ENCODE data around the gene MGARP. TPM values are rescaled to one million over a fixed set of nuclear protein-coding genes. Genes with fewer than 3 reads are reported as not detected.
A peak's percentile ranks its signal among the peaks of the same experiment; 100 is the strongest.

MGARP gene
- total RNA-seq, 2 experiments from 2014 or later, result not detected

DNA sequence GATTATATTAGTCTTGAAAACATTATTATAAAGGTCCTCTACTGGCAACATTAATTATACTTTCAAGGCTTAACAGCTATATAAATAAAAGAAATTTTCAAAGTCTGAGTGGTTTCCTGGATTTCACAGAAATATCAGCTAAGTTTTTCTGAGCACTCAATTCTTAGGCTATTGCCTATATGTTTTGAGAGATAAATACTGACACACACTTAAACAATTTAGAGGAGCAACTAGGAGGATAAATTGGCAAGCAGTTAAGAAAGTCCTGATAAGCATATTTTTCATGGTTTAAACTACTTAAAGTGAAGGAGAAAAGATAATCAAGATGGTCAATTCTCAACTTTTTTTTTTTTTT, 2.7 kb upstream of the MGARP start:
- intact Hi-C loops (cut with DNase I, micrococcal nuclease), result no loop called here
- no peak overlapping the region for H3K4me3 ChIP-seq (ENCODE audit: low read length)
- H3K9me3 Mint-ChIP-seq, result peaks cover 4% of the 10 kb centered on the region
- H3K4me3 Mint-ChIP-seq, result no peak overlapping the region
- no peak overlapping the region for H3K27ac ChIP-seq (ENCODE audit: low read depth in 1 of 2, low read length in 2 of 2)
- peaks cover 16% of the 10 kb centered on the region for H3K36me3 Mint-ChIP-seq (ENCODE audit: low read depth)
- no peak overlapping the region for H3K27ac Mint-ChIP-seq
- peaks cover 22 to 31% of the 10 kb centered on the region in 2 experiments for H3K27me3 ChIP-seq (ENCODE audit: control insufficient read depth in 1 of 2, insufficient read depth in 2 of 2, low read length in 2 of 2)
- peaks cover 0 to 9% of the 10 kb centered on the region in 2 experiments for H3K9me3 ChIP-seq (ENCODE audit: control insufficient read depth in 1 of 2, insufficient read depth in 1 of 2, low read length in 2 of 2)
- POLR2A ChIA-PET, result interaction anchor here (0.6 to 0.9 kb wide), 2 partner anchors 13 to 223 kb away, joined by 3 read pairs; no protein-coding TSS in a partner anchor
- TF ChIP-seq, protein P1, sequence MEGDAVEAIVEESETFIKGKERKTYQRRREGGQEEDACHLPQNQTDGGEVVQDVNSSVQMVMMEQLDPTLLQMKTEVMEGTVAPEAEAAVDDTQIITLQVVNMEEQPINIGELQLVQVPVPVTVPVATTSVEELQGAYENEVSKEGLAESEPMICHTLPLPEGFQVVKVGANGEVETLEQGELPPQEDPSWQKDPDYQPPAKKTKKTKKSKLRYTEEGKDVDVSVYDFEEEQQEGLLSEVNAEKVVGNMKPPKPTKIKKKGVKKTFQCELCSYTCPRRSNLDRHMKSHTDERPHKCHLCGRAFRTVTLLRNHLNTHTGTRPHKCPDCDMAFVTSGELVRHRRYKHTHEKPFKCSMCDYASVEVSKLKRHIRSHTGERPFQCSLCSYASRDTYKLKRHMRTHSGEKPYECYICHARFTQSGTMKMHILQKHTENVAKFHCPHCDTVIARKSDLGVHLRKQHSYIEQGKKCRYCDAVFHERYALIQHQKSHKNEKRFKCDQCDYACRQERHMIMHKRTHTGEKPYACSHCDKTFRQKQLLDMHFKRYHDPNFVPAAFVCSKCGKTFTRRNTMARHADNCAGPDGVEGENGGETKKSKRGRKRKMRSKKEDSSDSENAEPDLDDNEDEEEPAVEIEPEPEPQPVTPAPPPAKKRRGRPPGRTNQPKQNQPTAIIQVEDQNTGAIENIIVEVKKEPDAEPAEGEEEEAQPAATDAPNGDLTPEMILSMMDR (IDR thresholded peaks at IDR 0.05), result no peak
- H3K4me1 ChIP-seq (ENCODE audit: insufficient read depth, low read length), result peaks cover 21% of the 10 kb centered on the region
- peaks cover 18% of the 10 kb centered on the region for H3K4me1 Mint-ChIP-seq (ENCODE audit: low read depth)
- ATAC-seq (ENCODE audit: poor library complexity) (no peak), DNase-seq (no peak)
- CTCF ChIA-PET, result interaction anchor here (0.8 to 1.3 kb wide), 2 partner anchors 18 to 80 kb away, joined by 3 read pairs; no protein-coding TSS in a partner anchor
- peaks cover 4% of the 10 kb centered on the region for H3K36me3 ChIP-seq (ENCODE audit: insufficient read depth, low read length)
- H3K27me3 Mint-ChIP-seq, result peaks cover 35% of the 10 kb centered on the region

DNA sequence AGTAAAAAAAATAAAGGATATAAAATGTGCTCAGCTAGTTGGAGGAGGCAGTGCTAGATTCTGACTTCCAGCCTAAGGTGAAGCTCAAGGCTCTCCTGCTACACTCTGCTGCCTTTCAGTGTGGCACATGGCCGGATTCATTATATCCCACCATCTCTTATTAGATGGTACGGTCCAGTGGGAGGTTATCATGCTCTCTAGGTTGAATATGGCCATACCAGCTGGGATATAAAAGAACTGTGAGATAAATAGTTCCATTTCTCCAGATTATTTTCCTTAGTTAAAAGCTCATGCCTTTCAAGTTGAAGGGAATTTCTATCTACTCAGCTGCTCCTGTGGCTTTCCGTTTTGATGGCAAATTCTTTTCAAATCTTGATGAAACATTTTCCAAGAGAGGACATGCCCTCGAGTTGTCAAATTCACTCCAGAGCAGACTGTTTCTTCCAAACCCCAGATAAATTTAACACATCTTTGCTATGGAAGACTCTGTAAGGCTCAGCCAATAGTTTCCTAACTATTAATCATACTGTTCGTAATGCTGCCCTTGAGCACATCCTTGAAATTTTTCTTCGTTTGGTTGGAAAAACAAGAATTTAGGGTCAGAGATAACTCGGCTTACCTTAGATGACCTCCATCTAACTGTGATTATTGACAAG, 2.2 kb upstream of the MGARP start:
- ChIA-PET POLR2A (interaction anchor here (0.6 to 0.9 kb wide), 3 partner anchors 14 to 223 kb away, joined by 3 to 4 read pairs (median 3); no protein-coding TSS in a partner anchor), CTCF (interaction anchor here (0.7 to 1.3 kb wide), 4 partner anchors 13 to 182 kb away, joined by 3 read pairs; no protein-coding TSS in a partner anchor)
- Mint-ChIP-seq H3K9me3 (peaks cover 4% of the 10 kb centered on the region), H3K36me3 (ENCODE audit: low read depth) (peaks cover 12% of the 10 kb centered on the region), H3K27me3 (peaks cover 40% of the 10 kb centered on the region), H3K4me1 (ENCODE audit: low read depth) (peaks cover 18% of the 10 kb centered on the region), H3K4me3 (no peak overlapping the region), H3K27ac (no peak overlapping the region)
- Histone ChIP-seq H3K27ac (ENCODE audit: low read depth in 1 of 2, low read length in 2 of 2) (no peak overlapping the region), H3K27me3 (ENCODE audit: control insufficient read depth in 1 of 2, insufficient read depth in 2 of 2, low read length in 2 of 2) (peaks cover 22 to 35% of the 10 kb centered on the region in 2 experiments), H3K36me3 (ENCODE audit: insufficient read depth, low read length) (peaks cover under 1% of the 10 kb centered on the region), H3K9me3 (ENCODE audit: control insufficient read depth in 1 of 2, insufficient read depth in 1 of 2, low read length in 2 of 2) (peaks cover 0 to 9% of the 10 kb centered on the region in 2 experiments), H3K4me1 (ENCODE audit: insufficient read depth, low read length) (peaks cover 21% of the 10 kb centered on the region), H3K4me3 (ENCODE audit: low read length) (no peak overlapping the region)
- DNase-seq, result no peak
- intact Hi-C loops (cut with DNase I, micrococcal nuclease), result no loop called here
- ATAC-seq (ENCODE audit: poor library complexity), result no peak
- TF ChIP-seq, protein P1 (IDR thresholded peaks at IDR 0.05), result no peak

DNA sequence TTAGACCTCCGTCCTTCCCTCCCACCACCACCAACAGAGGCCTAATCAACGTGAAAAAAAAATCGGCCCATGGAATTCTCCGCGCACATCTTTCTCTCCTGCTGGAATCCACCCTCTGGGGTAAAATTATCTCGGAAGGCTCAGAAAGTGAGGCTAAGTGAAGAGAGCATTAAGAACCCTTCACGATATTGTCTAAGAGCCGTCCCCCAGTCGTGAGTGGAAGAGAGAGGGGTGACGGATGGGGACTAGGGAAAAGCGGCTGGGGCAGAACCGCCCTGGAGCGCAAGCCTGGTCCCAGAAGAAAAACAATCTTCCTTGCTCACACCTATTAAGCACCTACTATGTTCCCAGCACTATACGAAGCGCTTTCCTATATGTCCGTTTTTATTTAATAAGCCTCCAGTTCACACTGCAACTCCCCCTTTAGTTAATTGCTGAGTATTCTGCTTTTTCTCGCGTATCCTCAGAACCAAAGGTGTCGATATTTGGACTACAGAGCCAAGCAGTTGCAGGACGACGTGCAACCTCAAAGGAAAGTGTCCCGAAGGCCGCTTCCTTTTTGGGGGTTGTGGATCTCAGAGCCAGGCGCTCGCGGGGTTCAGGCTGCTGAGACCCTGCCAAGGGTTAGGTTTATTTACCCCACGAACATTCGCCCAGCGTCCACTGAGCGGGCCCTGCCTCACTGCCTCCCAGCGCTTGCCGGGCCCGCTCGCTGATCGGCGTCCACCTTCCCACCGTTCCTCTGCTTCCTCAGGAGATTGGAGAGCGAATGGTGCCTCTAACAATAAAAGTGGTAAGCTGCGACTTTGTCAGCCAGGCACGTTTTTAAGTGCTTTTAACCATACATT, 889 bp downstream of the MGARP start:
- Mint-ChIP-seq H3K9me3 (no peaks in the 10 kb centered on the region), H3K27me3 (peaks cover 58% of the 10 kb centered on the region)
- peak in 3 of 14 experiments; percentile 9 to 30 (median 16) for DNase-seq

More for the DNA sequence above, 889 bp downstream of the MGARP start:
- peak; percentile 43 for ATAC-seq (ENCODE audit: poor library complexity)
- H3K36me3 Mint-ChIP-seq (ENCODE audit: low read depth), result no peaks in the 10 kb centered on the region
- ChIA-PET POLR2A (interaction anchor here (1.0 kb wide), 1 partner anchor 17 kb away, joined by 3 read pairs; no protein-coding TSS in a partner anchor), CTCF (interaction anchor here (0.6 kb wide), 1 partner anchor 9 kb away, joined by 3 read pairs; no protein-coding TSS in a partner anchor)
- peaks cover 0 to 9% of the 10 kb centered on the region in 2 experiments for H3K9me3 ChIP-seq (ENCODE audit: control insufficient read depth in 1 of 2, insufficient read depth in 1 of 2, low read length in 2 of 2)
- TF ChIP-seq, protein P1 (IDR thresholded peaks at IDR 0.05), result no peak
- H3K27ac ChIP-seq (ENCODE audit: low read depth in 1 of 2, low read length in 2 of 2), result no peak overlapping the region
- H3K27me3 ChIP-seq (ENCODE audit: control insufficient read depth in 1 of 2, insufficient read depth in 2 of 2, low read length in 2 of 2), result peaks cover 25 to 49% of the 10 kb centered on the region in 2 experiments
- intact Hi-C loops (cut with DNase I, micrococcal nuclease), result loop anchor here in 1 of 2 experiments (5.0 kb wide), 1 partner anchor 37 kb away; no protein-coding TSS in a partner anchor
- H3K4me3 ChIP-seq (ENCODE audit: low read length), result peak overlapping the region; percentile 48
- no peak overlapping the region for H3K27ac Mint-ChIP-seq
- H3K4me1 Mint-ChIP-seq (ENCODE audit: low read depth), result peaks cover 18% of the 10 kb centered on the region
- peak overlapping the region; percentile 77 for H3K4me3 Mint-ChIP-seq
- peaks cover 21% of the 10 kb centered on the region for H3K4me1 ChIP-seq (ENCODE audit: insufficient read depth, low read length)
- H3K36me3 ChIP-seq (ENCODE audit: insufficient read depth, low read length), result no peaks in the 10 kb centered on the region
